Stimulated activated naive CD4-positive, alpha-beta T cell (primary cell): ENCODE results near the gene SKIDA1.

Experiments
- DNase-seq, 6 experiments: peaks; one replicate each; lab custom pipeline; 2025; lab: John Stamatoyannopoulos, UW

The SKIDA1 gene

GRCh38 chr10:21529032-21529910, 3.8 kb upstream of the SKIDA1 start:
- no peak for DNase-seq

- DNase-seq: no peak
These were observed 3.0 kb upstream of the SKIDA1 start for GRCh38 chr10:21528236-21529031.

GRCh38 chr10:21527598-21528235, 2.2 kb upstream of the SKIDA1 start:
- DNase-seq: peak in 1 of 6 experiments; percentile 15

- DNase-seq: peak in 4 of 6 experiments; percentile 19 to 51 (median 38)
These were observed 1.5 kb upstream of the SKIDA1 start for GRCh38 chr10:21526860-21527597.

- DNase-seq: peak; percentile 24 to 68 (median 47)
These were observed 842 bp upstream of the SKIDA1 start for GRCh38 chr10:21526188-21526859.

- peak in 2 of 6 experiments; percentile 25 to 56 for DNase-seq
These were observed 736 bp downstream of the SKIDA1 start for GRCh38 chr10:21524526-21525366.

- no peak for DNase-seq
These were observed 1.4 kb downstream of the SKIDA1 start for GRCh38 chr10:21524131-21524525.

GRCh38 chr10:21523557-21524008, 1.9 kb downstream of the SKIDA1 start:
- no peak for DNase-seq

- no peak for DNase-seq
These were observed 2.7 kb downstream of the SKIDA1 start for GRCh38 chr10:21522631-21523406.

GRCh38 chr10:21521751-21522533, 3.5 kb downstream of the SKIDA1 start:
- no peak for DNase-seq

- DNase-seq: no peak
These were observed 4.5 kb downstream of the SKIDA1 start for GRCh38 chr10:21520949-21521348.

- DNase-seq: no peak
These were observed 5.0 kb downstream of the SKIDA1 start for GRCh38 chr10:21520509-21520908.

GRCh38 chr10:21519941-21520436, 5.5 kb downstream of the SKIDA1 start:
- peak in 1 of 6 experiments; percentile 22 for DNase-seq

GRCh38 chr10:21519397-21519933, 6.0 kb downstream of the SKIDA1 start:
- DNase-seq: no peak

- DNase-seq: peak in 1 of 6 experiments; percentile 44
These were observed 6.7 kb downstream of the SKIDA1 start for GRCh38 chr10:21518641-21519396.

- peak in 2 of 6 experiments; percentile 23 to 44 for DNase-seq
These were observed 7.3 kb downstream of the SKIDA1 start for GRCh38 chr10:21518149-21518640.
